ENCODE data around the gene UNC13A. TPM values are rescaled to one million over a fixed set of nuclear protein-coding genes. Genes with fewer than 3 reads are reported as not detected.

The UNC13A gene
- total and polyA plus RNA-seq, 3 donors from 2014 or later = 1.2 to 3.2 (median 2.6) TPM

GRCh38 chr19:17579661-17580244, 108.4 kb downstream of the UNC13A start:
- WGBS, 2 donors = 57 to 75% methylated on average over 9 to 16 of the region's 16 CpGs
- no peak overlapping the region for H3K4me3 ChIP-seq
- H3K4me1 ChIP-seq = no peaks in the 10 kb centered on the region
- intact Hi-C loops (cut with DNase I; ENCODE audit: low total_unique reads) = no loop called here
- DNase-seq = peak; percentile 66
- no peaks in the 10 kb centered on the region for H3K9me3 ChIP-seq
- peak overlapping the region in 1 of 2 donors; percentile 19 for H3K27ac ChIP-seq
- H3K27me3 ChIP-seq = no peaks in the 10 kb centered on the region
- TF ChIP-seq POLR2A (IDR thresholded peaks at IDR 0.05) (no peak), CTCF (IDR thresholded peaks at IDR 0.05) (no peak)
- no peaks in the 10 kb centered on the region for H3K36me3 ChIP-seq (ENCODE audit: low read depth, missing control alignments)

DNA sequence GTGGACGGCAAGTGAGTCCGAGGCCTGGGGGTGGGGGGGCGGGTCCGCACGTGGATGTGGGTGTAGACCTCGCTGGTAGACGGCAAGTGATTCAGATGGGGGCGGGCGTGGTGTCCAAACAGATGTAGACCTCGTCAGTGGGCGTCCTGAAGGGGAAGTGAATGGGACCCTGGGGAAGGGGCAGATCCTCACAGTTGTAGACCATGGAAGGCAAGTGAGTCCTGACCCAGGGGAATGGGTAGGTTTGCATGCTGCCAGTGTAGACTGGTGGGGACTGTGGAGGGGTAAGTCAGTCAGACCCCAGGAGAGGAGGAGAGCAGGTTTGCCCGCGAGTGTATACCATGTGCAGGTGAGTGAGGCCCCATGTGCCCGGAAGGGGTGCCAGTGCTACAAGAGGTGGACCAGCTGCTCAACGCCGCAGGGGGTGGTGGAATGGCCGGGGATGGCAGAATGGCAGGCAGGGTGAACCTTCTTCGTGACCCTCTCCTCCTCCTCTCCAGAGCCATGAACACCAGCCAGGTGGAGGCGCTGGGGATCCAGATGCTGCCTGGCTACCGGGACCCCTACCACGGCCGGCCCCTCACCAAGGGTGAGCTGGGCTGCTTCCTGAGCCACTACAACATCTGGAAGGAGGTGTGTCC, 110.6 kb downstream of the UNC13A start:
- no peak for DNase-seq
- TF ChIP-seq CTCF (IDR thresholded peaks at IDR 0.05) (no peak), POLR2A (IDR thresholded peaks at IDR 0.05) (no peak)
- 64 to 68% methylated on average over 20 to 22 of the region's 22 CpGs for WGBS, 2 donors
- H3K4me3 ChIP-seq = peak overlapping the region in 1 of 2 donors; percentile 1
- no peaks in the 10 kb centered on the region for H3K4me1 ChIP-seq
- H3K9me3 ChIP-seq = no peaks in the 10 kb centered on the region
- no peak overlapping the region for H3K27ac ChIP-seq
- intact Hi-C loops (cut with DNase I; ENCODE audit: low total_unique reads) = no loop called here
- H3K27me3 ChIP-seq = no peaks in the 10 kb centered on the region
- H3K36me3 ChIP-seq (ENCODE audit: low read depth, missing control alignments) = no peaks in the 10 kb centered on the region

DNA sequence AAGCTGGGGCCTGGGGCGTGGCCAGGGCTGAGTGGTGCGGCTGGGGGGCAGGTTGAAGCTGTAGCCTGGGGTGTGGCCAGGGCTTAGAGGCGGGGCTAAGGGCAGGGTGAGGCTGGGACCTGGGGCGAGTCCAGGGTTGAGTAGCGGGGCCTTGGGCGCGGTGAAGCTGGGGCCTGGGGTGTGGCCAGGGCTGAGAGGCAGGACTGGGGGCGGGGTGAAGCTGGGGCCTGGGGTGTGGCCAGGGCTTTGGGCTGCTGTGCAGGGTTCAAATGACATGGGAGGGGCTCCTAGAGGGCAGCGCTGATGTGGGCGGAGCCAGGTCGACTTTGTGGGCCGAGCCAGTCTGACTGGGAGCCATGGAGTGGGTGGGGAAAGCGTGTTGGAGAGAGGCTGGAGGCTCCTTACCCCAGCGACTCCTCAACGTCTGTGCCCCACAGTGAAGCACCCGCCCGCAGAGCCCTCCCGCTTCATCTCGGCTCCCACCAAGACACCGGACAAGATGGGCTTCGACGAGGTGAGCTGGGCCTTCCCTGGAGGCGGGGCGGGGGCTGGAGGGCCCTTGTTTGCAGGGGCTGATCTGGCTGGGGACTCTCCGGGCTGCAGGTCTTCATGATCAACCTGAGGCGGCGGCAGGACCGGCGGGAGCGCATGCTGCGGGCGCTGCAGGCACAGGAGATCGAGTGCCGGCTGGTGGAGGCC, 111.2 kb downstream of the UNC13A start:
- Histone ChIP-seq H3K4me1 (no peaks in the 10 kb centered on the region), H3K9me3 (no peaks in the 10 kb centered on the region), H3K36me3 (ENCODE audit: low read depth, missing control alignments) (no peaks in the 10 kb centered on the region), H3K27ac (no peak overlapping the region), H3K4me3 (peak overlapping the region in 1 of 2 donors; percentile 1), H3K27me3 (no peaks in the 10 kb centered on the region)
- peak; percentile 60 for DNase-seq
- TF ChIP-seq CTCF (IDR thresholded peaks at IDR 0.05) = no peak
- no peak for TF ChIP-seq POLR2A (IDR thresholded peaks at IDR 0.05)
- intact Hi-C loops (cut with DNase I; ENCODE audit: low total_unique reads) = no loop called here
- WGBS, 2 donors = 61 to 69% methylated on average over 24 to 31 of the region's 34 CpGs

GRCh38 chr19:17575871-17576757, 112.0 kb downstream of the UNC13A start:
- H3K27me3 ChIP-seq = no peaks in the 10 kb centered on the region
- H3K9me3 ChIP-seq = no peaks in the 10 kb centered on the region
- no peak for TF ChIP-seq POLR2A (IDR thresholded peaks at IDR 0.05)
- TF ChIP-seq CTCF (IDR thresholded peaks at IDR 0.05) = no peak
- intact Hi-C loops (cut with DNase I; ENCODE audit: low total_unique reads) = no loop called here
- H3K36me3 ChIP-seq (ENCODE audit: low read depth, missing control alignments) = no peaks in the 10 kb centered on the region
- WGBS, 2 donors = 78 to 79% methylated on average over 9 to 11 of the region's 11 CpGs
- DNase-seq = peak; percentile 33
- H3K27ac ChIP-seq = no peak overlapping the region
- no peaks in the 10 kb centered on the region for H3K4me1 ChIP-seq
- peak overlapping the region in 1 of 2 donors; percentile 1 for H3K4me3 ChIP-seq
